GM12891 (cell line): ENCODE results near the gene INO80.

ENCODE experiments used
- POLR2A ChIP-seq: IDR thresholded peaks from 2 replicates; pipeline ENCODE4 v1.6.1; 2011; ENCODE audit warnings: low read depth, low read length, control low read depth
- POLR2AphosphoS5 ChIP-seq: IDR thresholded peaks from 2 replicates; pipeline ENCODE4 v1.6.1; 2011; ENCODE audit warnings: low read depth, low read length, control low read depth
- POU2F2 ChIP-seq: IDR thresholded peaks from 2 replicates; pipeline ENCODE4 v1.6.1; 2011; ENCODE audit warnings: low read depth, mild to moderate bottlenecking, control low read depth, low read length, moderate library complexity
- TAF1 ChIP-seq: IDR thresholded peaks from 2 replicates; pipeline ENCODE4 v1.6.1; 2011; ENCODE audit warnings: low read depth, low read length, control low read depth

GRCh38 chr15:41116116-41116961 lies at the start of gene INO80:
- TF ChIP-seq POU2F2 (peak; percentile 60; the same call in 1 of the 2 replicates), POLR2A (no peak), TAF1 (peak; percentile 80), POLR2AphosphoS5 (peak; percentile 50; the same call in 1 of the 2 replicates)
